SK-N-SH treated with all-trans-retinoic acid at 6 μM for 48 hours (cell line): Measurements from ENCODE around the gene PUDP.

Source experiments
- ATAC-seq: fragments of 200-7000 bp; cut with Tn5 transposase; 3 replicates; pipeline ENCODE4 v1.9.1; 2020; ENCODE audit warnings: mild to moderate bottlenecking, moderate library complexity
- ARNTL ChIP-seq: fragments of 450-650 bp; formaldehyde crosslinking; IDR thresholded peaks from 2 replicates; pipeline ENCODE4 v1.5.0; 2020; ENCODE audit warnings: low read depth, mild to moderate bottlenecking, moderate library complexity, borderline replicate concordance
- BACH2 ChIP-seq: fragments of 250-450 bp; sonication (Bioruptor Pico); IDR thresholded peaks from 2 replicates; pipeline ENCODE4 v1.9.0; 2021; ENCODE audit warnings: mild to moderate bottlenecking, borderline replicate concordance
- CSDC2 ChIP-seq: fragments of 250-450 bp; sonication (Bioruptor Pico); IDR thresholded peaks from 2 replicates; pipeline ENCODE4 v1.5.0; 2020; ENCODE audit warnings: mild to moderate bottlenecking, moderate library complexity
- ISL1 ChIP-seq: fragments of 250-450 bp; sonication (Bioruptor Pico); IDR thresholded peaks from 2 replicates; pipeline ENCODE4 v2.1.2; 2022; ENCODE audit warnings: mild to moderate bottlenecking, moderate library complexity
- OSR1 ChIP-seq: fragments of 250-450 bp; sonication (Bioruptor Pico); IDR thresholded peaks from 2 replicates; pipeline ENCODE4 v1.8.0; 2022; ENCODE audit warnings: moderate library complexity, mild to moderate bottlenecking, inconsistent platforms
- RARB ChIP-seq: fragments of 250-450 bp; sonication (Bioruptor Pico); IDR thresholded peaks from 2 replicates; pipeline ENCODE4 v1.8.0; 2021; ENCODE audit warnings: mild to moderate bottlenecking, moderate library complexity
- SNAI2 ChIP-seq: fragments of 250-450 bp; sonication (Bioruptor Pico); IDR thresholded peaks from 2 replicates; pipeline ENCODE4 v1.5.0; 2020; ENCODE audit warnings: mild to moderate bottlenecking, moderate library complexity
- TCF4 ChIP-seq: fragments of 250-450 bp; sonication (Bioruptor Pico); IDR thresholded peaks from 2 replicates; pipeline ENCODE4 v1.8.0; 2021; ENCODE audit warnings: mild to moderate bottlenecking, moderate library complexity, borderline replicate concordance
- TOX ChIP-seq: fragments of 250-450 bp; sonication (Bioruptor Pico); IDR thresholded peaks from 2 replicates; pipeline ENCODE4 v1.8.0; 2021; ENCODE audit warnings: mild to moderate bottlenecking, moderate library complexity, borderline replicate concordance
- ZC3H10 ChIP-seq: fragments of 250-450 bp; sonication (Bioruptor Pico); IDR thresholded peaks from 2 replicates; pipeline ENCODE4 v1.5.1; 2021; ENCODE audit warnings: mild to moderate bottlenecking, moderate library complexity
- ZFP3 ChIP-seq: fragments of 250-450 bp; sonication (Bioruptor Pico); IDR thresholded peaks from 2 replicates; pipeline ENCODE4 v1.5.0; 2020; ENCODE audit warnings: mild to moderate bottlenecking, moderate library complexity
- ZFP30 ChIP-seq: fragments of 450-650 bp; formaldehyde crosslinking; IDR thresholded peaks from 2 replicates; pipeline ENCODE4 v1.5.0; 2022; ENCODE audit warnings: mild to moderate bottlenecking, moderate library complexity
- ZNF565 ChIP-seq: fragments of 450-650 bp; formaldehyde crosslinking; conservative IDR thresholded peaks from 2 replicates; pipeline ENCODE4 v1.5.0; 2020; ENCODE audit warnings: low read depth, mild to moderate bottlenecking, moderate library complexity
- ZNF70 ChIP-seq: fragments of 450-650 bp; formaldehyde crosslinking; IDR thresholded peaks from 2 replicates; pipeline ENCODE4 v1.5.0; 2020; ENCODE audit warnings: mild to moderate bottlenecking, moderate library complexity
- ZNF8 ChIP-seq: fragments of 450-650 bp; formaldehyde crosslinking; IDR thresholded peaks from 2 replicates; pipeline ENCODE4 v1.5.0; 2020; ENCODE audit warnings: mild to moderate bottlenecking, moderate library complexity
- TF ChIP-seq, protein P1 (sequence below): fragments of 250-450 bp; sonication (Bioruptor Pico); IDR thresholded peaks from 2 replicates; pipeline ENCODE4 v1.8.0; 2020; ENCODE audit warnings: mild to moderate bottlenecking, moderate library complexity, borderline replicate concordance
- TF ChIP-seq, protein P2 (sequence below): fragments of 250-450 bp; sonication (Bioruptor Pico); IDR thresholded peaks from 2 replicates; pipeline ENCODE4 v1.5.1; 2021; ENCODE audit warnings: mild to moderate bottlenecking, moderate library complexity
- TF ChIP-seq, protein P3 (sequence below): fragments of 250-450 bp; sonication (Bioruptor Pico); IDR thresholded peaks from 2 replicates; pipeline ENCODE4 v1.8.0; 2021; ENCODE audit warnings: low read depth, mild to moderate bottlenecking, moderate library complexity, borderline replicate concordance
- TF ChIP-seq, protein P4 (sequence below): fragments of 250-450 bp; sonication (Bioruptor Pico); IDR thresholded peaks from 2 replicates; pipeline ENCODE4 v1.5.1; 2020; ENCODE audit warnings: low read depth, mild to moderate bottlenecking, moderate library complexity
- TF ChIP-seq, protein P5 (sequence below): fragments of 250-450 bp; sonication (Bioruptor Pico); IDR thresholded peaks from 2 replicates; pipeline ENCODE4 v1.5.0; 2020; ENCODE audit warnings: mild to moderate bottlenecking, moderate library complexity

PUDP gene

DNA sequence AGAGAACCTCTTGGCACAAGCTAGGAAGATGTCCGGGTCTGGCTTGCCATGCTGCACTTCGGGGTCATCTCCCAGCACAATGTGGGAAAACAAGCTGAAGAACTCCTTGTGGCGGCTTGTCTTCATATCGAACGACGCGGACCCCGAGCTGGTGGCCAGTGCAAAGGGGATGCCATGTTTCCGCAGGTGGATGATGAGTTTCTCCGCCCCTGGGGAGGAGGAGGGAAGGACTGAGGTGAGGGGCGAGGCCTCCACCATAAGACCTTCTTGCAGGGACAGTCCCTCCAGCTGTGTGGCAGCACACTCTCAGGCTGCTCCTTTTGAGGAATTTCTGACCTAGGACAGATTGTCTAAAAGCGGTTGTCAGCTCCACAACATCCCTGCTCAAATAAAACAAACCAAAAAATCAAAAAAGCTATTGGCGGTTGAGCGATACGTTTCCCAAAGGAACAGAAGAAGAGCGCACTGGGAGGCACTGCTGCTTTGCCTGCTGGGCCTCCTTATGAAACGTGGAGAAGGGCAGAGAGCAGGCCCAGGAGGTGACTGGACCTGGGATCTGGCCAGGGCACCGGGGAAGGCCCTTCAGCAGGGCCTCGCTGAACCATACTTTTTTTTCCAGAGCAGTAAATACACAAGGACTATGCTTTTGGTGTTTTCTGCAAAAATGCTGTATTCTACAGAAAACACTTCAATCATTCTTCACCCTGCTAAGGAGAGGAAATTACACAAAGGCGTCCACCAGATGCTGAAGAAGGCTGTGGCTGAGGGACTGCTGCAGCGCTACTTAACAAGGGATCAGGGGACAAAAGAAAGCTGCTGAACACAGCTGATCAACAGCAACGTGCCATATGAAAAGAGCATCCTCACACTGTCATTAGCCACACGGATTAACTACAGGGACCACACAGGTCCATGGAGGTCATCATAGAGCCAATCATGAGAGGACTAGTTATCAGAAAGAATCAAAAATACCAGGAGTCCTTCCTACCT lies 70.4 kb downstream of the PUDP start:
- ATAC-seq, result no peak
- no peak for TF ChIP-seq CSDC2
- TF ChIP-seq, protein P1, sequence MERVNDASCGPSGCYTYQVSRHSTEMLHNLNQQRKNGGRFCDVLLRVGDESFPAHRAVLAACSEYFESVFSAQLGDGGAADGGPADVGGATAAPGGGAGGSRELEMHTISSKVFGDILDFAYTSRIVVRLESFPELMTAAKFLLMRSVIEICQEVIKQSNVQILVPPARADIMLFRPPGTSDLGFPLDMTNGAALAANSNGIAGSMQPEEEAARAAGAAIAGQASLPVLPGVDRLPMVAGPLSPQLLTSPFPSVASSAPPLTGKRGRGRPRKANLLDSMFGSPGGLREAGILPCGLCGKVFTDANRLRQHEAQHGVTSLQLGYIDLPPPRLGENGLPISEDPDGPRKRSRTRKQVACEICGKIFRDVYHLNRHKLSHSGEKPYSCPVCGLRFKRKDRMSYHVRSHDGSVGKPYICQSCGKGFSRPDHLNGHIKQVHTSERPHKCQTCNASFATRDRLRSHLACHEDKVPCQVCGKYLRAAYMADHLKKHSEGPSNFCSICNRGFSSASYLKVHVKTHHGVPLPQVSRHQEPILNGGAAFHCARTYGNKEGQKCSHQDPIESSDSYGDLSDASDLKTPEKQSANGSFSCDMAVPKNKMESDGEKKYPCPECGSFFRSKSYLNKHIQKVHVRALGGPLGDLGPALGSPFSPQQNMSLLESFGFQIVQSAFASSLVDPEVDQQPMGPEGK (CRISPR knock-in tag), result no peak
- TF ChIP-seq OSR1 (CRISPR knock-in tag), result no peak
- TF ChIP-seq ZFP30, result no peak
- TF ChIP-seq ZFP3 (CRISPR knock-in tag), result no peak
- TF ChIP-seq SNAI2 (CRISPR knock-in tag), result no peak
- no peak for TF ChIP-seq ZC3H10 (CRISPR knock-in tag)
- TF ChIP-seq ZNF565 (CRISPR knock-in tag), result no peak
- TF ChIP-seq ZNF8 (CRISPR knock-in tag), result no peak
- no peak for TF ChIP-seq BACH2 (CRISPR knock-in tag)
- TF ChIP-seq, protein P2, sequence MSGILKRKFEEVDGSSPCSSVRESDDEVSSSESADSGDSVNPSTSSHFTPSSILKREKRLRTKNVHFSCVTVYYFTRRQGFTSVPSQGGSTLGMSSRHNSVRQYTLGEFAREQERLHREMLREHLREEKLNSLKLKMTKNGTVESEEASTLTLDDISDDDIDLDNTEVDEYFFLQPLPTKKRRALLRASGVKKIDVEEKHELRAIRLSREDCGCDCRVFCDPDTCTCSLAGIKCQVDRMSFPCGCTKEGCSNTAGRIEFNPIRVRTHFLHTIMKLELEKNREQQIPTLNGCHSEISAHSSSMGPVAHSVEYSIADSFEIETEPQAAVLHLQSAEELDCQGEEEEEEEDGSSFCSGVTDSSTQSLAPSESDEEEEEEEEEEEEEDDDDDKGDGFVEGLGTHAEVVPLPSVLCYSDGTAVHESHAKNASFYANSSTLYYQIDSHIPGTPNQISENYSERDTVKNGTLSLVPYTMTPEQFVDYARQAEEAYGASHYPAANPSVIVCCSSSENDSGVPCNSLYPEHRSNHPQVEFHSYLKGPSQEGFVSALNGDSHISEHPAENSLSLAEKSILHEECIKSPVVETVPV (CRISPR knock-in tag), result no peak
- no peak for TF ChIP-seq TOX
- TF ChIP-seq ZNF70 (CRISPR knock-in tag), result no peak
- TF ChIP-seq TCF4 (CRISPR knock-in tag), result no peak
- TF ChIP-seq RARB (CRISPR knock-in tag), result no peak
- TF ChIP-seq, protein P3, sequence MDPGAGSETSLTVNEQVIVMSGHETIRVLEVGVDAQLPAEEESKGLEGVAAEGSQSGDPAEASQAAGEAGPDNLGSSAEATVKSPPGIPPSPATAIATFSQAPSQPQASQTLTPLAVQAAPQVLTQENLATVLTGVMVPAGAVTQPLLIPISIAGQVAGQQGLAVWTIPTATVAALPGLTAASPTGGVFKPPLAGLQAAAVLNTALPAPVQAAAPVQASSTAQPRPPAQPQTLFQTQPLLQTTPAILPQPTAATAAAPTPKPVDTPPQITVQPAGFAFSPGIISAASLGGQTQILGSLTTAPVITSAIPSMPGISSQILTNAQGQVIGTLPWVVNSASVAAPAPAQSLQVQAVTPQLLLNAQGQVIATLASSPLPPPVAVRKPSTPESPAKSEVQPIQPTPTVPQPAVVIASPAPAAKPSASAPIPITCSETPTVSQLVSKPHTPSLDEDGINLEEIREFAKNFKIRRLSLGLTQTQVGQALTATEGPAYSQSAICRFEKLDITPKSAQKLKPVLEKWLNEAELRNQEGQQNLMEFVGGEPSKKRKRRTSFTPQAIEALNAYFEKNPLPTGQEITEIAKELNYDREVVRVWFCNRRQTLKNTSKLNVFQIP (CRISPR knock-in tag), result no peak

DNA sequence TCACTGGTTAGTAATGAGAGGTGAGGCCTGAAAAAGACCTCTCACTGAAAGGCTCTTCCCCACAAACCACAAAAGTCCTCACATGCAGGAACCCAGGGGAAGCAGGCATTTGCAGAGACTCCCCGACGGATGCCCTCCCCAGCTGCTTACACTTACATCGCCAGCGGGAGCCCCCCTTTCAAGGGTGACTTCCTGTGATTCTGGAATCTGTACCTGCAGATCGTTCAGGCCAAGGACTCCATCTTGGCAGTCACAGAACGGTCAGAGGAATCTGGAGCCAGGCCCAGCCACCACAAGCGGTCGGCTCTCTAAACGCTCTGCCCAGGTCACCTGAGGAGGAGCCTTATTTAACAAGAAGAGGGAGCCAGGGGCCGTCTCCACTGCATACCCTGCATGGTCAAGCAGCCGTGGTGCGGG lies 71.7 kb downstream of the PUDP start:
- no peak for ATAC-seq
- TF ChIP-seq RARB (CRISPR knock-in tag) (no peak), ZNF70 (CRISPR knock-in tag) (no peak), BACH2 (CRISPR knock-in tag) (no peak), TCF4 (CRISPR knock-in tag) (no peak), ZNF565 (CRISPR knock-in tag) (no peak), ZC3H10 (CRISPR knock-in tag) (no peak), SNAI2 (CRISPR knock-in tag) (no peak), ARNTL (CRISPR knock-in tag) (no peak), ZFP30 (no peak), ISL1 (CRISPR knock-in tag) (no peak), ZFP3 (CRISPR knock-in tag) (no peak), OSR1 (CRISPR knock-in tag) (no peak), ZNF8 (CRISPR knock-in tag) (no peak)
- TF ChIP-seq, protein P4, sequence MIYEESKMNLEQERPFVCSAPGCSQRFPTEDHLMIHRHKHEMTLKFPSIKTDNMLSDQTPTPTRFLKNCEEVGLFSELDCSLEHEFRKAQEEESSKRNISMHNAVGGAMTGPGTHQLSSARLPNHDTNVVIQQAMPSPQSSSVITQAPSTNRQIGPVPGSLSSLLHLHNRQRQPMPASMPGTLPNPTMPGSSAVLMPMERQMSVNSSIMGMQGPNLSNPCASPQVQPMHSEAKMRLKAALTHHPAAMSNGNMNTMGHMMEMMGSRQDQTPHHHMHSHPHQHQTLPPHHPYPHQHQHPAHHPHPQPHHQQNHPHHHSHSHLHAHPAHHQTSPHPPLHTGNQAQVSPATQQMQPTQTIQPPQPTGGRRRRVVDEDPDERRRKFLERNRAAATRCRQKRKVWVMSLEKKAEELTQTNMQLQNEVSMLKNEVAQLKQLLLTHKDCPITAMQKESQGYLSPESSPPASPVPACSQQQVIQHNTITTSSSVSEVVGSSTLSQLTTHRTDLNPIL (CRISPR knock-in tag), result no peak
- TF ChIP-seq, protein P2 (CRISPR knock-in tag), result no peak
- TF ChIP-seq, protein P5, sequence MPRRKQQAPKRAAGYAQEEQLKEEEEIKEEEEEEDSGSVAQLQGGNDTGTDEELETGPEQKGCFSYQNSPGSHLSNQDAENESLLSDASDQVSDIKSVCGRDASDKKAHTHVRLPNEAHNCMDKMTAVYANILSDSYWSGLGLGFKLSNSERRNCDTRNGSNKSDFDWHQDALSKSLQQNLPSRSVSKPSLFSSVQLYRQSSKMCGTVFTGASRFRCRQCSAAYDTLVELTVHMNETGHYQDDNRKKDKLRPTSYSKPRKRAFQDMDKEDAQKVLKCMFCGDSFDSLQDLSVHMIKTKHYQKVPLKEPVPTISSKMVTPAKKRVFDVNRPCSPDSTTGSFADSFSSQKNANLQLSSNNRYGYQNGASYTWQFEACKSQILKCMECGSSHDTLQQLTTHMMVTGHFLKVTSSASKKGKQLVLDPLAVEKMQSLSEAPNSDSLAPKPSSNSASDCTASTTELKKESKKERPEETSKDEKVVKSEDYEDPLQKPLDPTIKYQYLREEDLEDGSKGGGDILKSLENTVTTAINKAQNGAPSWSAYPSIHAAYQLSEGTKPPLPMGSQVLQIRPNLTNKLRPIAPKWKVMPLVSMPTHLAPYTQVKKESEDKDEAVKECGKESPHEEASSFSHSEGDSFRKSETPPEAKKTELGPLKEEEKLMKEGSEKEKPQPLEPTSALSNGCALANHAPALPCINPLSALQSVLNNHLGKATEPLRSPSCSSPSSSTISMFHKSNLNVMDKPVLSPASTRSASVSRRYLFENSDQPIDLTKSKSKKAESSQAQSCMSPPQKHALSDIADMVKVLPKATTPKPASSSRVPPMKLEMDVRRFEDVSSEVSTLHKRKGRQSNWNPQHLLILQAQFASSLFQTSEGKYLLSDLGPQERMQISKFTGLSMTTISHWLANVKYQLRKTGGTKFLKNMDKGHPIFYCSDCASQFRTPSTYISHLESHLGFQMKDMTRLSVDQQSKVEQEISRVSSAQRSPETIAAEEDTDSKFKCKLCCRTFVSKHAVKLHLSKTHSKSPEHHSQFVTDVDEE, result no peak
- TF ChIP-seq, protein P3 (CRISPR knock-in tag), result no peak
